A673 (cell line): Measurements from ENCODE around the gene LRRIQ3. TPM values are rescaled to one million over a fixed set of nuclear protein-coding genes. Genes with fewer than 3 reads are reported as not detected.

Experiments used
- BruUV-seq: library from RNA; stranded (reverse); fragments of 400-500 nt; replicated peaks from 2 replicates; lab custom pipeline; 2021; lab: Mats Ljungman, UMichigan
- CTCF ChIA-PET: fragments of 300-600 bp; sonication (Branson Sonifier 250); formaldehyde crosslinking; loops from one replicate; lab custom pipeline; 2022; ENCODE audit warnings: antibody characterized with exemption; lab: Charles Lee
- POLR2A ChIA-PET: fragments of 300-600 bp; sonication (Branson Sonifier 250); formaldehyde crosslinking; loops from one replicate; lab custom pipeline; 2022; ENCODE audit warnings: antibody characterized with exemption; ENCODE audit not compliant: low non-redundant PET; lab: Charles Lee
- DNase-seq: peaks from one replicate; pipeline ENCODE4 v3.0.0-alpha.2; 2015; ENCODE audit warnings: low spot score
- H3K27ac ChIP-seq: fragments of 200-600 bp; sonication (generic); 2 replicates; pipeline ENCODE4 v1.5.1; 2016; ENCODE audit warnings: mixed run types, low read depth, mild to moderate bottlenecking, mixed read lengths, antibody characterized with exemption, low read length; ENCODE audit not compliant: poor library complexity, severe bottlenecking
- H3K27me3 ChIP-seq: fragments of 200-600 bp; sonication (generic); replicated peaks from 2 replicates; pipeline ENCODE4 v1.6.1; 2017; ENCODE audit warnings: mixed run types, low read depth, mild to moderate bottlenecking, mixed read lengths, antibody characterized with exemption, low read length; ENCODE audit not compliant: insufficient read depth, poor library complexity
- H3K36me3 ChIP-seq: fragments of 200-600 bp; sonication (generic); 2 replicates; pipeline ENCODE4 v1.6.1; 2016; ENCODE audit warnings: mixed run types, mild to moderate bottlenecking, mixed read lengths, antibody characterized with exemption, low read length; ENCODE audit not compliant: insufficient read depth, poor library complexity, severe bottlenecking
- H3K4me1 ChIP-seq: fragments of 200-600 bp; sonication (generic); 2 replicates; pipeline ENCODE4 v1.6.1; 2017; ENCODE audit warnings: mixed run types, mild to moderate bottlenecking, mixed read lengths, antibody characterized with exemption, low read length; ENCODE audit not compliant: insufficient read depth, poor library complexity, severe bottlenecking
- H3K4me3 ChIP-seq: fragments of 200-600 bp; sonication (generic); 2 replicates; pipeline ENCODE4 v1.5.1; 2016; ENCODE audit warnings: low read depth, mixed run types, mild to moderate bottlenecking, mixed read lengths, low read length; ENCODE audit not compliant: poor library complexity, severe bottlenecking
- H3K9me3 ChIP-seq: fragments of 200-600 bp; sonication (generic); 2 replicates; pipeline ENCODE4 v1.6.1; 2016; ENCODE audit warnings: mixed run types, low read depth, mild to moderate bottlenecking, mixed read lengths, antibody characterized with exemption, low read length; ENCODE audit not compliant: poor library complexity, severe bottlenecking
- CTCF ChIP-seq: fragments of 300-800, 200-600 bp; sonication (generic); conservative IDR thresholded peaks from 2 replicates; pipeline ENCODE4 v1.5.1; 2017; ENCODE audit warnings: low read depth, mild to moderate bottlenecking, antibody characterized with exemption, low read length, moderate library complexity, mixed read lengths
- EZH2 ChIP-seq: fragments of 200-600 bp; sonication (generic); IDR thresholded peaks from 2 replicates; pipeline ENCODE4 v1.6.1; 2017; ENCODE audit warnings: borderline replicate concordance, low read depth, mild to moderate bottlenecking, mixed read lengths, antibody characterized with exemption, low read length; ENCODE audit not compliant: poor library complexity, severe bottlenecking
- intact Hi-C: fragments of 100-400 bp; cut with micrococcal nuclease; formaldehyde crosslinking; loops from one replicate; pipeline ENCODE4 v1.10.0; 2022; ENCODE audit not compliant: unreplicated experiment
- total RNA-seq: library from RNA; stranded (reverse); gene quantifications from 2 replicates; pipeline ENCODE4 v1.2.3, GENCODE V29; 2021

Gene LRRIQ3
- total RNA-seq, 1 experiment from 2014 or later: 0.17 TPM

GRCh38 chr1:74083128-74083527 lies 114.8 kb downstream of the LRRIQ3 start:
- H3K27ac ChIP-seq: no peak overlapping the region
- peaks cover 4% of the 10 kb centered on the region for H3K27me3 ChIP-seq
- no peaks in the 10 kb centered on the region for H3K9me3 ChIP-seq
- ChIA-PET POLR2A (no interaction called here), CTCF (no interaction called here)
- no peak overlapping the region for H3K4me3 ChIP-seq
- no TSS peak for BruUV-seq
- intact Hi-C loops: no loop called here
- no peak for TF ChIP-seq CTCF
- no peak for TF ChIP-seq EZH2
- DNase-seq: no peak
- H3K4me1 ChIP-seq: no peaks in the 10 kb centered on the region
- no peaks in the 10 kb centered on the region for H3K36me3 ChIP-seq

- CTCF ChIA-PET: no interaction called here
- BruUV-seq: no TSS peak
Observed at GRCh38 chr1:74065081-74065480, 132.9 kb downstream of the LRRIQ3 start.

DNA sequence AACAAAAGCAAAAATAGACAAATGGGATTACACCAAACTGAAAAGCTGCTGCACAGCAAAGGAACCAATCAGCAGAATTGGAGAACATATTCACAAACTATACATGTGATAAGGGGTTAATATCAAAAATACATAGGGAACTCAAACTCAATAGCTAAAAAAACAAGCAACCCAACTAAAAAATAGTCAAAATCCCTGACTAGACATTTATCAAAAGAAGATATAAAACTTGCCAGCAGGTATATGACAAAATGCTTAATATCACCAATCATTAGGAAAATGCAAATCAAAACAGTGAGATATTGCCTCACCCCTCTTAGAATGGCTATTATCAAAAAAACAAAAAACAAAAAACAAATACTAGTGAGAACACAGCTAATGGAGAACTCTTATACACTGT lies 140.3 kb downstream of the LRRIQ3 start:
- BruUV-seq: no TSS peak
- H3K9me3 ChIP-seq: no peaks in the 10 kb centered on the region
- POLR2A ChIA-PET: no interaction called here
- no peaks in the 10 kb centered on the region for H3K4me1 ChIP-seq
- H3K27ac ChIP-seq: no peak overlapping the region
- H3K36me3 ChIP-seq: no peaks in the 10 kb centered on the region
- intact Hi-C loops: no loop called here
- CTCF ChIA-PET: no interaction called here
- no peak for DNase-seq
- TF ChIP-seq EZH2 (no peak), CTCF (no peak)
- no peaks in the 10 kb centered on the region for H3K27me3 ChIP-seq
- no peak overlapping the region for H3K4me3 ChIP-seq

More at GRCh38 chr1:74065081-74065480, 132.9 kb downstream of the LRRIQ3 start:
- no peaks in the 10 kb centered on the region for H3K4me1 ChIP-seq
- peak; percentile 0 for DNase-seq
- POLR2A ChIA-PET: no interaction called here
- no peaks in the 10 kb centered on the region for H3K36me3 ChIP-seq
- intact Hi-C loops: no loop called here
- H3K27me3 ChIP-seq: no peaks in the 10 kb centered on the region
- TF ChIP-seq EZH2: no peak
- no peak for TF ChIP-seq CTCF
- no peak overlapping the region for H3K27ac ChIP-seq
- H3K4me3 ChIP-seq: no peak overlapping the region
- H3K9me3 ChIP-seq: no peaks in the 10 kb centered on the region
